HG03565 (cell line): Measurements from ENCODE around the gene LIPE.

ENCODE experiments used
- ATAC-seq: cut with Tn5 transposase; IDR thresholded peaks from one replicate; pipeline ENCODE4 v1.9.1; 2021; ENCODE audit warnings: mild to moderate bottlenecking, moderate library complexity; ENCODE audit not compliant: unreplicated experiment

The LIPE gene

GRCh38 chr19:42445948-42446347 lies 18.8 kb upstream of the LIPE start:
- ATAC-seq: no peak

GRCh38 chr19:42443944-42444398 lies 16.8 kb upstream of the LIPE start:
- no peak for ATAC-seq

GRCh38 chr19:42442833-42443232 lies 15.6 kb upstream of the LIPE start, which contains the start of gene CXCL17:
CXCL17 (minus strand) TSS chr19:42442946; CDS start chr19:42442832, 114 bp downstream.
- no peak for ATAC-seq

- no peak for ATAC-seq
Observed at GRCh38 chr19:42441049-42441445, 13.9 kb upstream of the LIPE start.

- no peak for ATAC-seq
Observed at GRCh38 chr19:42440357-42441048, 13.3 kb upstream of the LIPE start.

GRCh38 chr19:42436006-42436405 lies 8.8 kb upstream of the LIPE start:
- no peak for ATAC-seq

- ATAC-seq: no peak
Observed at GRCh38 chr19:42435316-42435715, 8.1 kb upstream of the LIPE start.

GRCh38 chr19:42433503-42434260 lies 6.5 kb upstream of the LIPE start:
- no peak for ATAC-seq

GRCh38 chr19:42431486-42431885 lies 4.3 kb upstream of the LIPE start:
- no peak for ATAC-seq

- ATAC-seq: no peak
Observed at GRCh38 chr19:42428676-42429075, 1.5 kb upstream of the LIPE start.

GRCh38 chr19:42426643-42427042 lies 545 bp downstream of the LIPE start:
- ATAC-seq: no peak

- ATAC-seq: no peak
Observed at GRCh38 chr19:42424712-42425131, 2.5 kb downstream of the LIPE start.

GRCh38 chr19:42424345-42424707 lies 2.9 kb downstream of the LIPE start:
- no peak for ATAC-seq

- ATAC-seq: peak; percentile 70
Observed at GRCh38 chr19:42423462-42424344, 3.5 kb downstream of the LIPE start.

GRCh38 chr19:42422901-42423461 lies 4.2 kb downstream of the LIPE start:
- ATAC-seq: peak; percentile 17

- no peak for ATAC-seq
Observed at GRCh38 chr19:42422092-42422900, 4.9 kb downstream of the LIPE start.

- no peak for ATAC-seq
Observed at GRCh38 chr19:42421591-42422031, 5.6 kb downstream of the LIPE start.

- ATAC-seq: no peak
Observed at GRCh38 chr19:42421101-42421500, 6.1 kb downstream of the LIPE start.

GRCh38 chr19:42420055-42420544 lies 7.1 kb downstream of the LIPE start:
- peak; percentile 38 for ATAC-seq

GRCh38 chr19:42419309-42419708 lies 7.9 kb downstream of the LIPE start:
- ATAC-seq: no peak
